C4-2B (cell line): Measurements from ENCODE around the gene BTBD6.

ENCODE experiments used
- ZFX ChIP-seq: fragments of 450-650 bp; IDR thresholded peaks from 2 replicates; pipeline ENCODE4 v1.6.1; 2017
- TF ChIP-seq, protein P1 (sequence below): fragments of 450-650 bp; conservative IDR thresholded peaks from 2 replicates; pipeline ENCODE4 v1.5.1; 2017; ENCODE audit warnings: mild to moderate bottlenecking

DNA sequence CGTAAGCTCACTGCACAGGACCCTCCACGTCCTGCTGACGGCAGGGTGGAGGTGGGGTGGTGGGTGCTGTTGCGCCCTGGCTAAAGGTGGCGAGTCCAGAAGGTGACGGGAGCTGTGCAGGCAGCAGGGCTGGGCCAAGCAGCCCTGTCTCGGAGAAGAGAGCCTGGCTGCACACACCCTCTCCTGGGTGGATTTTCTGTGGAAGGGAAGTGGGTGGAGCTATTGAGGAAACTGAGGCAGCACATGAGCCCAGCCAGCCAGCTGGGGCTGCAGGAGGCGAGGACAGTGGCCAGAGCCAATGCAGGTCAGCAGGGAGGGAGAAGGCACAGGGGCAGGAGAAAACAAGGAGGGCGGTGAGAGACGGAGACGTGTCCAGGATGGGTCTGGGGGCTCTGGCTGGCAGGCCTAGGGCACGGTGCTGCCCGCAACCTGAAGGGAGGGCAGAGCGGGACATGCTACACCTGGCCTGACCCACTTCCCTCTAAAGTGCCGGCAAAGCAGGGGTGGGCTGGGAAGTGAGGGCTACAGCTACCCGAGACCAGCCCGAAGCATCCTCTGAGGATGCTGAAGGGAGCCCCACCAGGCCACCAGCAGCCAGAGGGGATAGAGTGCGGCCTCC, 20.5 kb downstream of the BTBD6 start:
- TF ChIP-seq, protein P1, sequence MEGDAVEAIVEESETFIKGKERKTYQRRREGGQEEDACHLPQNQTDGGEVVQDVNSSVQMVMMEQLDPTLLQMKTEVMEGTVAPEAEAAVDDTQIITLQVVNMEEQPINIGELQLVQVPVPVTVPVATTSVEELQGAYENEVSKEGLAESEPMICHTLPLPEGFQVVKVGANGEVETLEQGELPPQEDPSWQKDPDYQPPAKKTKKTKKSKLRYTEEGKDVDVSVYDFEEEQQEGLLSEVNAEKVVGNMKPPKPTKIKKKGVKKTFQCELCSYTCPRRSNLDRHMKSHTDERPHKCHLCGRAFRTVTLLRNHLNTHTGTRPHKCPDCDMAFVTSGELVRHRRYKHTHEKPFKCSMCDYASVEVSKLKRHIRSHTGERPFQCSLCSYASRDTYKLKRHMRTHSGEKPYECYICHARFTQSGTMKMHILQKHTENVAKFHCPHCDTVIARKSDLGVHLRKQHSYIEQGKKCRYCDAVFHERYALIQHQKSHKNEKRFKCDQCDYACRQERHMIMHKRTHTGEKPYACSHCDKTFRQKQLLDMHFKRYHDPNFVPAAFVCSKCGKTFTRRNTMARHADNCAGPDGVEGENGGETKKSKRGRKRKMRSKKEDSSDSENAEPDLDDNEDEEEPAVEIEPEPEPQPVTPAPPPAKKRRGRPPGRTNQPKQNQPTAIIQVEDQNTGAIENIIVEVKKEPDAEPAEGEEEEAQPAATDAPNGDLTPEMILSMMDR: no peak
- TF ChIP-seq ZFX: no peak
